HG02938 (cell line): ENCODE data around the gene ILF3.

Experiments
- ATAC-seq: cut with Tn5 transposase; IDR thresholded peaks from one replicate; pipeline ENCODE4 v1.9.1; 2021; ENCODE audit warnings: mild to moderate bottlenecking, moderate library complexity; ENCODE audit not compliant: unreplicated experiment

The ILF3 gene

GRCh38 chr19:10653732-10654609 is at the start of gene ILF3:
Gene ILF3, plus strand, starts transcription at chr19:10654346. Its CDS starts 16,260 bp downstream, at chr19:10670606.
- ATAC-seq = peak; percentile 70

GRCh38 chr19:10604460-10604980 is 49.6 kb upstream of the ILF3 start:
- ATAC-seq = no peak

GRCh38 chr19:10611907-10612306 is 42.2 kb upstream of the ILF3 start:
- no peak for ATAC-seq

GRCh38 chr19:10612499-10613119 is 41.5 kb upstream of the ILF3 start:
- no peak for ATAC-seq

GRCh38 chr19:10615429-10616023 is 38.6 kb upstream of the ILF3 start:
- no peak for ATAC-seq

GRCh38 chr19:10617409-10618121 is 36.6 kb upstream of the ILF3 start:
- ATAC-seq = no peak

GRCh38 chr19:10618846-10619245 is 35.3 kb upstream of the ILF3 start:
- ATAC-seq = no peak

GRCh38 chr19:10620786-10621185 is 33.4 kb upstream of the ILF3 start:
- no peak for ATAC-seq

GRCh38 chr19:10621966-10622365 is 32.2 kb upstream of the ILF3 start:
- no peak for ATAC-seq

- no peak for ATAC-seq
These were observed 29.6 kb upstream of the ILF3 start for GRCh38 chr19:10624585-10624984.

GRCh38 chr19:10625003-10625761 is 29.0 kb upstream of the ILF3 start, which contains the start of gene SLC44A2:
Gene SLC44A2, plus strand, starts transcription at chr19:10625553. Its CDS starts 81 bp downstream, at chr19:10625634.
- ATAC-seq = no peak

- no peak for ATAC-seq
These were observed 28.4 kb upstream of the ILF3 start for GRCh38 chr19:10625762-10626138.

- ATAC-seq = no peak
These were observed 22.3 kb upstream of the ILF3 start for GRCh38 chr19:10631874-10632273.

- no peak for ATAC-seq
These were observed 19.7 kb upstream of the ILF3 start for GRCh38 chr19:10634430-10634829.

- no peak for ATAC-seq
These were observed 19.2 kb upstream of the ILF3 start for GRCh38 chr19:10634963-10635362.

- ATAC-seq = no peak
These were observed 17.7 kb upstream of the ILF3 start for GRCh38 chr19:10636304-10636972.

- ATAC-seq = no peak
These were observed 16.3 kb upstream of the ILF3 start for GRCh38 chr19:10637894-10638293.

GRCh38 chr19:10639836-10640235 is 14.3 kb upstream of the ILF3 start:
- no peak for ATAC-seq

GRCh38 chr19:10640361-10640760 is 13.8 kb upstream of the ILF3 start:
- ATAC-seq = no peak

- no peak for ATAC-seq
These were observed 12.9 kb upstream of the ILF3 start for GRCh38 chr19:10641248-10641647.
